Stomach smooth muscle (tissue), 2 donors: ENCODE data around the gene UCHL5.

Experiments used
- H3K27ac ChIP-seq: one replicate; pipeline ENCODE4 v1.7.0; 2013; ENCODE audit warnings: mild to moderate bottlenecking, low read length, inconsistent platforms
- H3K27me3 ChIP-seq, 2 donors: one replicate each; pipeline ENCODE4 v1.7.0; 2013; ENCODE audit warnings: low read length in 2 of 2; ENCODE audit not compliant: insufficient read depth in 2 of 2, control insufficient read depth in 1 of 2
- H3K36me3 ChIP-seq, 2 donors: one replicate each; pipeline ENCODE4 v1.7.0; 2013; ENCODE audit warnings: low read length in 2 of 2; ENCODE audit not compliant: control insufficient read depth in 2 of 2, insufficient read depth in 2 of 2
- H3K4me1 ChIP-seq: one replicate; pipeline ENCODE4 v1.7.0; 2013; ENCODE audit warnings: low read length; ENCODE audit not compliant: control insufficient read depth, insufficient read depth
- H3K4me3 ChIP-seq, 2 donors: one replicate each; pipeline ENCODE4 v1.7.0; 2013; ENCODE audit warnings: low read length in 2 of 2
- H3K9ac ChIP-seq, 2 donors: one replicate each; pipeline ENCODE4 v1.7.0; 2013; ENCODE audit warnings: low read length in 2 of 2, mild to moderate bottlenecking in 1 of 2
- H3K9me3 ChIP-seq, 2 donors: one replicate each; pipeline ENCODE4 v1.7.0; 2013; ENCODE audit warnings: low read length in 2 of 2; ENCODE audit not compliant: control insufficient read depth in 2 of 2
- donor health status: healthy.
- donor health status: Pancreatic carcinoma.

UCHL5 gene

GRCh38 chr1:193087893-193088292, 28.7 kb upstream of the UCHL5 start:
- H3K36me3 ChIP-seq = peaks cover 13 to 14% of the 10 kb centered on the region in 2 donors
- no peaks in the 10 kb centered on the region for H3K27me3 ChIP-seq
- no peak overlapping the region for H3K9ac ChIP-seq
- no peaks in the 10 kb centered on the region for H3K9me3 ChIP-seq
- H3K27ac ChIP-seq = no peak overlapping the region
- H3K4me3 ChIP-seq = no peak overlapping the region
- H3K4me1 ChIP-seq = no peaks in the 10 kb centered on the region

- H3K9ac ChIP-seq = no peak overlapping the region
- peaks cover 18 to 19% of the 10 kb centered on the region in 2 donors for H3K36me3 ChIP-seq
- H3K4me1 ChIP-seq = no peaks in the 10 kb centered on the region
- no peaks in the 10 kb centered on the region for H3K27me3 ChIP-seq
- no peak overlapping the region for H3K4me3 ChIP-seq
- H3K27ac ChIP-seq = no peak overlapping the region
- no peaks in the 10 kb centered on the region for H3K9me3 ChIP-seq
These were observed 27.2 kb upstream of the UCHL5 start for GRCh38 chr1:193086342-193086741.

DNA sequence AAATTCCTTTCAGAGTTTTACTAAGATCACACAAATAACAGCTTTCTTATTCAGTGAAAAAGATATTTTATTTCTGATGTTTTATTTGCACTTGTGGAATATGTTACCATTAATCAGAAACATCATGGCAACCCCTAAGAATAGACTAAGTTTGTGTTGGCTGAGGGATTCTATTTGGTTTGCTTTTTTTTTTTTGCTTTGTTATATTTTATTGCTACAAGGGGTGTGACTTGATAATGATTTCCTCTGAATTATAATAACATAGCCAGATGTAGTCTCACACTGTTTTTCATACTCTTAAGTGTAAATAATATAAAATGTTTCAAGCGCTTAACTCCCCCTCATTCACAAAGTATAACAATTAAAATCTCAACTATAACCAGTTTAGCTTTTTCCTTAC, 26.1 kb upstream of the UCHL5 start:
- Histone ChIP-seq H3K36me3 (peaks cover 18 to 19% of the 10 kb centered on the region in 2 donors), H3K27ac (no peak overlapping the region), H3K9ac (no peak overlapping the region), H3K4me3 (no peak overlapping the region), H3K4me1 (no peaks in the 10 kb centered on the region), H3K9me3 (no peaks in the 10 kb centered on the region), H3K27me3 (no peaks in the 10 kb centered on the region)

DNA sequence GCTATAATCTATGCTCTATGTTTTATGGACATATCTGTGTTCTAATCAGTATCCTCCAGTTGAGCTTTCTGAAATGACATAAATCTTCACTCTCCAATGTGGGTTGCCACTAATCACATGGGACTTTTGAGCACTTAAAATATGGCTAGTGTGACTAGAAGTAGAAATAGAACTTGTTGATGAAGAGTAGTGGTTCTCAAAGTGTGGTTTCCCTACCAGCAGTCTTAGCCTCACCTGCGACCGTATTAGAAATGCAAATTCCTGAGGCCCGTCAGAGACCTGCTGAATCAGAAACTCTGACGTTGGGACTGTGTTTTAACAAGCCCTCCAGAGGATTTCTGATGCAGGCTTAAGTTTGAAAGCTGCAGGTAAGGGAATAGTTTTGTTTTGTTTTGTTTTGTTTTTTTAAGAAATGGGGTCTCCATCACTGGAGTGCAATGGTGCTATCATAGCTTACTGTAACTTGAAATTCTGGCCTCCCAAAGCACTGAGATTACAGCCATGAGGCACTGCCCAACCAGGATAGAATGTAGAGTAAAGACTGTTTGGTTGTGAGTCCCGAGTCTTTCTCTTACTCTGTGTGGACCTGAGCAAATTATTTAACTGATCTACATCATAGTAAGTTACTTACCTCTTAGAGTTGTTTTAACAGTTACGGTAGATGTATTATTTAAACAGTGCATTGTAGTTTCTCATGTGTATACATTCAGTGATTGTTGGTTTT, 24.4 kb upstream of the UCHL5 start:
- Histone ChIP-seq H3K27me3 (no peaks in the 10 kb centered on the region), H3K9ac (no peak overlapping the region), H3K4me1 (no peaks in the 10 kb centered on the region), H3K9me3 (no peaks in the 10 kb centered on the region), H3K27ac (no peak overlapping the region), H3K4me3 (no peak overlapping the region), H3K36me3 (peaks cover 18 to 31% of the 10 kb centered on the region in 2 donors)

GRCh38 chr1:193079187-193079586, 20.0 kb upstream of the UCHL5 start:
- Histone ChIP-seq H3K9me3 (no peaks in the 10 kb centered on the region), H3K27ac (no peak overlapping the region), H3K27me3 (no peaks in the 10 kb centered on the region), H3K4me1 (no peaks in the 10 kb centered on the region), H3K9ac (no peak overlapping the region), H3K4me3 (no peak overlapping the region), H3K36me3 (peaks cover 19 to 41% of the 10 kb centered on the region in 2 donors)

GRCh38 chr1:193077991-193078390, 18.8 kb upstream of the UCHL5 start:
- peaks cover 11 to 31% of the 10 kb centered on the region in 2 donors for H3K36me3 ChIP-seq
- no peaks in the 10 kb centered on the region for H3K27me3 ChIP-seq
- H3K9ac ChIP-seq = no peak overlapping the region
- no peak overlapping the region for H3K27ac ChIP-seq
- no peaks in the 10 kb centered on the region for H3K4me1 ChIP-seq
- no peak overlapping the region for H3K4me3 ChIP-seq
- no peaks in the 10 kb centered on the region for H3K9me3 ChIP-seq

- no peak overlapping the region for H3K4me3 ChIP-seq
- H3K27me3 ChIP-seq = no peaks in the 10 kb centered on the region
- peaks cover 7 to 9% of the 10 kb centered on the region in 2 donors for H3K36me3 ChIP-seq
- H3K27ac ChIP-seq = no peak overlapping the region
- H3K9ac ChIP-seq = no peak overlapping the region
- no peaks in the 10 kb centered on the region for H3K9me3 ChIP-seq
- no peaks in the 10 kb centered on the region for H3K4me1 ChIP-seq
These were observed 11.8 kb upstream of the UCHL5 start for GRCh38 chr1:193070942-193071341.

DNA sequence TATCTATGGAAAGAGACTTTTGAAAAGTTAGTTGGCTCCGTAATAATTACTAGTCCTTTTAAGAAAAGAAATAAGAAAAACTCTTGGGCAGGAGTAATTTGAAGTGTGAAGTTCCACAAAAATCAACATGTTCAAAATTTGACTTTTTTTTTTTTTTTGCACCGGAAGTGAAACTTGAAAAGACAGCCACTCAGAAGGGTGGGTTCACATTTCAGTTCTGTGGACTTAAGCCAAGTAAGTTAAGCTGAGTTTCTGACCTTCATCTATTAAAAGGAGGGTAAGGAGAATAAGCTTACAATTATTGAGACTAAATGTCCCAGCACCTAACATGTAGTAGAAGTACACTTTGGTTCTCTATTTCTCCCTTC, 11.2 kb upstream of the UCHL5 start:
- H3K9ac ChIP-seq = no peak overlapping the region
- H3K4me3 ChIP-seq = no peak overlapping the region
- H3K36me3 ChIP-seq = peaks cover 7 to 9% of the 10 kb centered on the region in 2 donors
- no peak overlapping the region for H3K27ac ChIP-seq
- no peaks in the 10 kb centered on the region for H3K4me1 ChIP-seq
- H3K27me3 ChIP-seq = no peaks in the 10 kb centered on the region
- H3K9me3 ChIP-seq = no peaks in the 10 kb centered on the region

GRCh38 chr1:193069748-193070385, 10.7 kb upstream of the UCHL5 start:
- Histone ChIP-seq H3K9ac (no peak overlapping the region), H3K4me1 (no peaks in the 10 kb centered on the region)

DNA sequence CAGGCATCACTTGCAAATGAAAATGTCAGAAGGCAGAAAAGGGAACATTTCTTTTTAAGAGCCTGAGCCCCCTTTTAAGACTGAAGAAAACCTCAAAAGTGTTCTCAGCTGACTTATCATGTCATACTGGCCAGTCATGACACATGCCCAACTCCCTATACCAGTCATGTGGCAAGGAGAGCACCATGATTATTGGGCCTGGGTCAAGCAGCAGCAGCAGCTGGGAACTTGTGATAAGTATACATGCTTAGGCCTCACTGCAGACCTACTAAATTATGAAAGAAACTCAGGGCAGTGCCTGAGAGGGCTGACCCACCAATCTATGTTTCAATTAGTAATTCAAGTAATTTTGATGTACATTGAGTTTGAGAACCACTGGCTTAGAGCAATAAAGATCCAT, 8.9 kb upstream of the UCHL5 start:
- Histone ChIP-seq H3K27me3 (no peaks in the 10 kb centered on the region), H3K9ac (no peak overlapping the region), H3K4me1 (no peaks in the 10 kb centered on the region), H3K27ac (no peak overlapping the region), H3K4me3 (no peak overlapping the region), H3K36me3 (peaks cover 7 to 9% of the 10 kb centered on the region in 2 donors), H3K9me3 (no peaks in the 10 kb centered on the region)

More at GRCh38 chr1:193069748-193070385, 10.7 kb upstream of the UCHL5 start:
- Histone ChIP-seq H3K9me3 (no peaks in the 10 kb centered on the region), H3K36me3 (peaks cover 7 to 9% of the 10 kb centered on the region in 2 donors), H3K4me3 (no peak overlapping the region), H3K27ac (no peak overlapping the region), H3K27me3 (no peaks in the 10 kb centered on the region)

- Histone ChIP-seq H3K4me1 (no peaks in the 10 kb centered on the region), H3K36me3 (peaks cover 7 to 9% of the 10 kb centered on the region in 2 donors), H3K27me3 (no peaks in the 10 kb centered on the region)
These were observed 7.4 kb upstream of the UCHL5 start for GRCh38 chr1:193066606-193067005.

More at GRCh38 chr1:193066606-193067005, 7.4 kb upstream of the UCHL5 start:
- H3K4me3 ChIP-seq = no peak overlapping the region
- H3K9ac ChIP-seq = no peak overlapping the region
- no peaks in the 10 kb centered on the region for H3K9me3 ChIP-seq
- H3K27ac ChIP-seq = no peak overlapping the region
